NCI-H82 (cell line): Measurements from ENCODE around the gene SPDYE2B.
"Not testable (repeated sequence)": the region's sequence is repeated elsewhere in the genome, so short reads cannot be mapped to it uniquely, and the experiment has no call there.

Source experiments
- DNase-seq: peaks from one replicate; lab custom pipeline; 2025; lab: John Stamatoyannopoulos, UW

The SPDYE2B gene

GRCh38 chr7:102642691-102643090, 7.4 kb upstream of the SPDYE2B start, which contains the start of gene UPK3BL1:
Gene UPK3BL1 (minus strand): TSS chr7:102642791. CDS start chr7:102642741, 50 bp downstream.
- DNase-seq, result not testable (repeated sequence)

GRCh38 chr7:102643404-102643803, 6.7 kb upstream of the SPDYE2B start:
- DNase-seq, result not testable (repeated sequence)

- DNase-seq, result not testable (repeated sequence)
Observed at GRCh38 chr7:102647813-102648212, 2.3 kb upstream of the SPDYE2B start.

- DNase-seq, result not testable (repeated sequence)
Observed at GRCh38 chr7:102664765-102665164, 14.6 kb downstream of the SPDYE2B start.

GRCh38 chr7:102666850-102667249, 16.7 kb downstream of the SPDYE2B start:
- DNase-seq, result not testable (repeated sequence)

GRCh38 chr7:102667523-102667922, 17.4 kb downstream of the SPDYE2B start:
- DNase-seq, result not testable (repeated sequence)

- DNase-seq, result not testable (repeated sequence)
Observed at GRCh38 chr7:102671166-102671955, 21.2 kb downstream of the SPDYE2B start, which contains the start of gene POLR2J2. Gene POLR2J2 (minus strand): TSS chr7:102671663. CDS start chr7:102671601, 62 bp downstream.

- not testable (repeated sequence) for DNase-seq
Observed at GRCh38 chr7:102671956-102672307, 21.8 kb downstream of the SPDYE2B start.

GRCh38 chr7:102673447-102674067, 23.4 kb downstream of the SPDYE2B start:
- not testable (repeated sequence) for DNase-seq

GRCh38 chr7:102675545-102675944, 25.4 kb downstream of the SPDYE2B start:
- not testable (repeated sequence) for DNase-seq

GRCh38 chr7:102680780-102681179, 30.7 kb downstream of the SPDYE2B start:
- not testable (repeated sequence) for DNase-seq

GRCh38 chr7:102682560-102682959, 32.4 kb downstream of the SPDYE2B start:
- not testable (repeated sequence) for DNase-seq

GRCh38 chr7:102688299-102689036, 38.3 kb downstream of the SPDYE2B start:
- DNase-seq, result not testable (repeated sequence)

GRCh38 chr7:102689436-102690282, 39.5 kb downstream of the SPDYE2B start:
- not testable (repeated sequence) for DNase-seq

GRCh38 chr7:102690602-102691001, 40.5 kb downstream of the SPDYE2B start:
- not testable (repeated sequence) for DNase-seq

GRCh38 chr7:102694008-102694407, 43.9 kb downstream of the SPDYE2B start:
- not testable (repeated sequence) for DNase-seq

GRCh38 chr7:102695033-102695552, 45.0 kb downstream of the SPDYE2B start:
- DNase-seq, result not testable (repeated sequence)

- DNase-seq, result not testable (repeated sequence)
Observed at GRCh38 chr7:102696009-102696408, 45.9 kb downstream of the SPDYE2B start.

GRCh38 chr7:102697642-102698512, 47.8 kb downstream of the SPDYE2B start:
- DNase-seq, result not testable (repeated sequence)
